Keratinocyte (primary cell): Measurements from ENCODE around the gene USP10. TPM values are rescaled to one million over a fixed set of nuclear protein-coding genes. Genes with fewer than 3 reads are reported as not detected.
"Not testable (repeated sequence)": the region's sequence is repeated elsewhere in the genome, so short reads cannot be mapped to it uniquely, and the experiment has no call there.

Experiments used
- DNase-seq: peaks from one replicate; pipeline ENCODE4 v3.0.0-alpha.2; 2011; ENCODE audit warnings: low read depth, missing footprints, low spot score
- FAIRE-seq: peaks from 2 replicates; lab custom pipeline; 2011; peaks lifted over from hg19 to GRCh38; lab: Jason Lieb, UNC
- H2AFZ ChIP-seq: 2 replicates; pipeline ENCODE4 v1.6.0; 2012; ENCODE audit warnings: low read length, control low read depth, inconsistent platforms; ENCODE audit not compliant: control insufficient read depth
- H3K27ac ChIP-seq: 2 replicates; pipeline ENCODE4 v1.5.1; 2011; ENCODE audit warnings: low read length; ENCODE audit not compliant: control insufficient read depth, insufficient read depth
- H3K27me3 ChIP-seq: 3 replicates; pipeline ENCODE4 v1.6.0; 2011; ENCODE audit warnings: low read length; ENCODE audit not compliant: control insufficient read depth, insufficient read depth; ENCODE audit errors: extremely low read depth
- H3K36me3 ChIP-seq, 2 experiments: 2 replicates in 1 of 2; 3 replicates in 1 of 2; pipeline ENCODE4 v1.5.1; 2011; ENCODE audit warnings: low read length in 2 of 2, mild to moderate bottlenecking in 1 of 2; ENCODE audit not compliant: control insufficient read depth in 2 of 2, insufficient read depth in 2 of 2; ENCODE audit errors: extremely low read depth in 1 of 2
- H3K4me1 ChIP-seq: 3 replicates; pipeline ENCODE4 v1.5.1; 2011; ENCODE audit warnings: low read length; ENCODE audit not compliant: control insufficient read depth, insufficient read depth; ENCODE audit errors: extremely low read depth
- H3K4me2 ChIP-seq: 3 replicates; pipeline ENCODE4 v1.6.0; 2011; ENCODE audit warnings: low read depth, low read length; ENCODE audit not compliant: control insufficient read depth, insufficient read depth; ENCODE audit errors: extremely low read depth
- H3K4me3 ChIP-seq, 3 experiments: fragments of 200-600 bp in 1 of 3; sonication (generic) in 1 of 3; 2 replicates in 2 of 3; 3 replicates in 1 of 3; pipeline ENCODE4 v1.5.1; 2011 to 2016; ENCODE audit warnings: low read length in 3 of 3, mild to moderate bottlenecking in 3 of 3, control low read depth in 2 of 3, inconsistent platforms in 1 of 3, low read depth in 1 of 3, mixed read lengths in 1 of 3, mixed run types in 1 of 3, moderate library complexity in 1 of 3; ENCODE audit not compliant: control insufficient read depth in 2 of 3, insufficient read depth in 2 of 3; ENCODE audit errors: extremely low read depth in 1 of 3
- H3K79me2 ChIP-seq: 2 replicates; pipeline ENCODE4 v1.6.0; 2012; ENCODE audit warnings: low read length; ENCODE audit not compliant: control insufficient read depth, insufficient read depth
- H3K9ac ChIP-seq: 3 replicates; pipeline ENCODE4 v1.6.0; 2011; ENCODE audit warnings: low read length; ENCODE audit not compliant: control insufficient read depth, insufficient read depth; ENCODE audit errors: extremely low read depth
- H3K9me1 ChIP-seq: 3 replicates; pipeline ENCODE4 v1.6.0; 2011; ENCODE audit warnings: low read length; ENCODE audit not compliant: control insufficient read depth, insufficient read depth; ENCODE audit errors: extremely low read depth
- H3K9me3 ChIP-seq: 2 replicates; pipeline ENCODE4 v1.5.1; 2012; ENCODE audit warnings: low read depth, low read length; ENCODE audit not compliant: control insufficient read depth
- H4K20me1 ChIP-seq: 3 replicates; pipeline ENCODE4 v1.6.0; 2011; ENCODE audit warnings: low read length; ENCODE audit not compliant: control insufficient read depth, insufficient read depth; ENCODE audit errors: extremely low read depth
- CTCF ChIP-seq, 3 experiments: IDR thresholded peaks in 1 of 3; conservative IDR thresholded peaks in 1 of 3; optimal IDR thresholded peaks in 1 of 3; 2 replicates in 2 of 3; 3 replicates in 1 of 3; pipeline versions ENCODE3 to v1.5.1; 2011; ENCODE audit warnings: low read length in 3 of 3, mild to moderate bottlenecking in 3 of 3, moderate library complexity in 2 of 3, control low read depth in 1 of 3, inconsistent platforms in 1 of 3; ENCODE audit not compliant: insufficient read depth in 2 of 3; ENCODE audit errors: extremely low read depth in 1 of 3
- EZH2 ChIP-seq: IDR thresholded peaks from one replicate; pipeline ENCODE4 v1.6.1; 2012; ENCODE audit warnings: inconsistent platforms, mild to moderate bottlenecking, low read length, moderate library complexity
- dilution Hi-C: fragments of 300-500 bp; cut with MboI; formaldehyde crosslinking; loops from one replicate; pipeline ENCODE4 v1.7.0; 2020; ENCODE audit warnings: low sequenced_read_pairs; ENCODE audit not compliant: extremely low pct_ligation_motif_present
- polyA plus RNA-seq, 5 experiments: library from polyadenylated mRNA; depleted of rRNA in 3 of 5; stranded (reverse) in 3 of 5; stranded (forward) in 1 of 5; unstranded in 1 of 5; fragments of >200 nt; gene quantifications; 1 replicate in 1 of 5; 2 replicates in 3 of 5; 3 replicates in 1 of 5; pipeline versions ENCODE4 v1.2.1 to v1.2.3, GENCODE V29; 2011 to 2012; ENCODE audit warnings: missing spikeins in 2 of 5, low read depth in 1 of 5, low replicate concordance in 1 of 5

USP10 gene
- polyA plus RNA-seq, 1 donor (not counting 4 experiments of a cell fraction or from before 2014, with no cell fraction given), result 92.0 TPM

DNA sequence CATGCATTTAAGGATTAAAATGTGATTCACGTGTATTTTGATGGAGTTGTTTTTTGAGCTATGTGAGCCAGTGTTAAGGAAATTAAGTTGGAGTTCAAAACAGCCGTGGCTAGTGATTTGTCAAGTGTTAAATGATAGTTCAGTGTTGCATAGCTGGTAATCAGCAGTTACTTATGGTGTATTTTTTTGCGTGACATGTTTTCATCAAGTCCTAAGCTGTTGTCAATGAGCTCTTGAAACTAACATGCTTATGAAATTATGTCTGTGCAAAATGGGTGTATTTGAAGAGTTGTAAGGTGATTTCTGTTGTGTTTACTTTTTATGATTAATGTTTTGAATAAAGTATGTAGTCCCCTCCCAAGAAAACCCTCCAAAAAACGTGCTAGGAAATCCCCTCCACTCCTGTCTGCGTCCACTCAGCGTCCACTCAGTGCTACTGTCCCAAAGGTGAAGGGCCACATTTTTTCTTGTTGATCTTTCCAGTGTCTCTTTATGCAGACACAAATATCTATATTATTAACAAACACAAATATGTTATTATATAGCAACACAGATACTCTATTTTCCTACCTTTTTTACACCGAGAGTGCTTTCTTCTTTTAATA lies 30.0 kb downstream of the USP10 start:
- Histone ChIP-seq H3K9me3 (no peaks in the 10 kb centered on the region), H3K4me2 (peak overlapping the region; percentile 74), H3K27ac (peak overlapping the region; percentile 80), H3K27me3 (no peaks in the 10 kb centered on the region), H3K9ac (peak overlapping the region; percentile 54), H3K36me3 (peaks cover 0 to 13% of the 10 kb centered on the region in 2 experiments), H3K4me1 (peaks cover 70% of the 10 kb centered on the region), H3K79me2 (peaks cover 87% of the 10 kb centered on the region), H4K20me1 (peaks cover 12% of the 10 kb centered on the region), H3K4me3 (peak overlapping the region in 2 of 3 experiments; percentile 38 to 44), H3K9me1 (no peaks in the 10 kb centered on the region), H2AFZ (no peak overlapping the region)
- TF ChIP-seq CTCF (optimal IDR thresholded peaks at IDR 0.05 in 1 of 3, IDR thresholded peaks at IDR 0.05 in 1 of 3, conservative IDR thresholded peaks at IDR 0.05 in 1 of 3; ENCODE audit: extremely low read depth in 1 of 3, insufficient read depth in 2 of 3, low read length in 3 of 3) (no peak), EZH2 (no peak)
- DNase-seq (no peak), FAIRE-seq (no peak)
- dilution Hi-C loops, result no loop called here

GRCh38 chr16:84730406-84731106 lies 30.8 kb downstream of the USP10 start:
- H3K4me3 ChIP-seq, result peak overlapping the region in 2 of 3 experiments; percentile 38 to 44
- no peaks in the 10 kb centered on the region for H3K9me1 ChIP-seq
- dilution Hi-C loops, result no loop called here
- no peaks in the 10 kb centered on the region for H3K27me3 ChIP-seq
- peak; percentile 60 for DNase-seq
- peaks cover 70% of the 10 kb centered on the region for H3K4me1 ChIP-seq
- peaks cover 87% of the 10 kb centered on the region for H3K79me2 ChIP-seq
- H3K36me3 ChIP-seq, result peaks cover 0 to 18% of the 10 kb centered on the region in 2 experiments
- H2AFZ ChIP-seq, result no peak overlapping the region
- H4K20me1 ChIP-seq, result peaks cover 12% of the 10 kb centered on the region
- TF ChIP-seq EZH2 (no peak), CTCF (optimal IDR thresholded peaks at IDR 0.05 in 1 of 3, IDR thresholded peaks at IDR 0.05 in 1 of 3, conservative IDR thresholded peaks at IDR 0.05 in 1 of 3; ENCODE audit: extremely low read depth in 1 of 3, insufficient read depth in 2 of 3, low read length in 3 of 3) (no peak)
- H3K27ac ChIP-seq, result peak overlapping the region; percentile 80
- peak overlapping the region; percentile 54 for H3K9ac ChIP-seq
- FAIRE-seq, result peak; percentile 74
- peak overlapping the region; percentile 74 for H3K4me2 ChIP-seq
- H3K9me3 ChIP-seq, result no peaks in the 10 kb centered on the region

DNA sequence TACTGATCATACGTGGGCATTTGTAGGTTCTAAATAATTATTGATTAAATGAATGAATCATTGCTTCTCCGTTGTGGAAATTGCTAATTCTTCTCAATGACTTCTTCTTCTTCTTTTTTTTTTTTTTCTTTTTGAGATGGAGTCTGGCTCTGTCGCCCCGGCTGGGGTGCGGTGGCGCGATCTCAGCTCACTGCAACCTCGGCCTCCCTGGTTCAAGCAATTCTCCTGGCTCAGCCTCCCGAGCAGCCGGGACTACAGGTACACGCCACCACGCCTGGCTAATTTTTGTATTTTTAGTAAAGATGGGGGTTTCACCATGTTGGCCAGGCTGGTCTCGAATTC lies 32.5 kb downstream of the USP10 start:
- H2AFZ ChIP-seq, H3K9me3 ChIP-seq, H3K27me3 ChIP-seq, FAIRE-seq, dilution Hi-C loops, DNase-seq, H3K9me1 ChIP-seq, H4K20me1 ChIP-seq, H3K4me3 ChIP-seq: not testable (repeated sequence)
- peak overlapping the region; percentile 57 for H3K9ac ChIP-seq
- peaks cover under 1 to 15% of the 10 kb centered on the region in 2 experiments for H3K36me3 ChIP-seq
- H3K4me2 ChIP-seq, result peak overlapping the region; percentile 84
- H3K79me2 ChIP-seq, result peaks cover 86% of the 10 kb centered on the region
- H3K27ac ChIP-seq, result peak overlapping the region; percentile 88
- H3K4me1 ChIP-seq, result peaks cover 68% of the 10 kb centered on the region
